Endothelial cell of umbilical vein (primary cell): ENCODE measurements around the gene IFNA14.
"Not testable (repeated sequence)": the region's sequence is repeated elsewhere in the genome, so short reads cannot be mapped to it uniquely, and the experiment has no call there.

Experiments used
- CTCF ChIP-seq, 2 donors: IDR thresholded peaks; 1 replicate in 1 of 2; 2 replicates in 1 of 2; pipeline ENCODE4 v1.5.1; 2011; ENCODE audit warnings: low read length in 2 of 2, mild to moderate bottlenecking in 2 of 2, moderate library complexity in 2 of 2, control low read depth in 1 of 2, inconsistent platforms in 1 of 2, low read depth in 1 of 2; ENCODE audit not compliant: insufficient read depth in 1 of 2; ENCODE audit errors: extremely low read depth in 1 of 2
- EZH2 ChIP-seq: IDR thresholded peaks from 2 replicates; pipeline ENCODE4 v1.6.1; 2012; ENCODE audit warnings: borderline replicate concordance, low read depth, mild to moderate bottlenecking, moderate library complexity, low read length, inconsistent platforms; ENCODE audit not compliant: severe bottlenecking
- GATA2 ChIP-seq: IDR thresholded peaks from 2 replicates; pipeline ENCODE4 v1.7.0; 2011; ENCODE audit warnings: low read depth, mild to moderate bottlenecking, moderate library complexity, mixed read lengths, low read length; ENCODE audit not compliant: insufficient read length, insufficient read depth
- JUN ChIP-seq: IDR thresholded peaks from 2 replicates; pipeline ENCODE4 v1.6.1; 2011; ENCODE audit warnings: borderline replicate concordance, low read depth; ENCODE audit not compliant: insufficient read length, insufficient read depth
- MAX ChIP-seq: IDR thresholded peaks from 2 replicates; pipeline ENCODE4 v1.6.1; 2011; ENCODE audit not compliant: insufficient read depth, insufficient read length
- POLR2A ChIP-seq: IDR thresholded peaks from 2 replicates; pipeline ENCODE4 v1.6.1; 2012; ENCODE audit warnings: low read depth, mild to moderate bottlenecking, control low read depth, low read length
- POLR2AphosphoS5 ChIP-seq: IDR thresholded peaks from 2 replicates; pipeline ENCODE4 v1.6.1; 2012; ENCODE audit warnings: low read depth, mild to moderate bottlenecking, control low read depth, low read length, moderate library complexity; ENCODE audit not compliant: insufficient read depth

GRCh38 chr9:21210782-21211181 is 29.0 kb downstream of the IFNA14 start:
- TF ChIP-seq CTCF (IDR thresholded peaks at IDR 0.05; ENCODE audit: extremely low read depth in 1 of 2, insufficient read depth in 1 of 2, low read depth in 1 of 2, low read length in 2 of 2); EZH2; MAX; POLR2A; POLR2AphosphoS5; GATA2; JUN: not testable (repeated sequence)
